ENCODE data around the gene LDAH. TPM values are rescaled to one million over a fixed set of nuclear protein-coding genes. Genes with fewer than 3 reads are reported as not detected.
A peak's percentile ranks its signal among the peaks of the same experiment; 100 is the strongest.

The LDAH gene
- total RNA-seq, 1 experiment from 2014 or later: 15.2 TPM

DNA sequence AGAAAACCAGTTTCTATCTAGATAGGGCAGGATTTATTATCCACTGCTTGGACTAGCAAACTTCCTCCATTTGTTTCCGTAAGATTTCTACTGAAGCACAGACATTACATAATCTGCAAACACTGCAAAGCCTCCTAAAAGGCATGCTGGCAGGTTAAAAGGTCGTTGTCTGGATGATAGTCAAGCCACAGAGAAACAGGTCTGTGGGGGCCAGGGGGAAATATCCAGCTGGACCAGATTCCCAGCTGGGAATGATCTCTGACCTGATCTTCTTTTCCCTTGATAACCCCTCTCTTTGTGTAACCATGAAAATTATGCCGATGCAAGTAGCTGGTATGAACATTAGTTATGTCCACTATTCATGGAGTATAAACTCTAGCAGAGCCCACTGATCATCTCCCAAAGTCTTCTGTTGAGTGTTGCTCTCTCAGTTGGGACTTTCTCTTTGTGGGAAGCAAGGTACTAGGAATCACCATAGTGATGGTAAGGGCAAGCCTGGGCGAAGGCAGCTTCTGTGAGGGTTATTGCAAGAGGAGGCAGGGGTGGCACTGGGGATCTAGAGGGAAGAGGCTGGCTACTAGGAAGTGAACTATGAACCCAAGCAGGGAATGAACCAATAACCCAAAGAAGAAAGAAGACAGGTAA is 94.7 kb downstream of the LDAH start:
- no CpG with 5 or more reads among the region's 4 CpGs for whole genome bisulfite sequencing (ENCODE audit: extremely low coverage, insufficient read length, low lambda C conversion rate)
- no peak for TF ChIP-seq CTCF (conservative IDR thresholded peaks at IDR 0.05)

More for the DNA sequence above, 94.7 kb downstream of the LDAH start:
- Histone ChIP-seq H3K9me3 (ENCODE audit: control insufficient read depth, low read depth, low read length) (no peaks in the 10 kb centered on the region), H3K4me2 (ENCODE audit: insufficient read depth, insufficient read length, low read length) (no peak overlapping the region), H3T11ph (ENCODE audit: low read length) (no peak overlapping the region), H4K5ac (ENCODE audit: insufficient read length, low read depth, low read length) (no peak overlapping the region), H4K91ac (ENCODE audit: insufficient read length, low read depth, low read length) (no peak overlapping the region), H3K56ac (ENCODE audit: insufficient read length, low read depth, low read length) (no peak overlapping the region), H3K27ac (ENCODE audit: insufficient read length, low read depth, low read length) (no peak overlapping the region), H3K23me2 (ENCODE audit: insufficient read length, low read depth, low read length, poor library complexity, severe bottlenecking) (no peaks in the 10 kb centered on the region), H3K27me3 (ENCODE audit: insufficient read depth, low read length) (no peaks in the 10 kb centered on the region), H2BK120ac (ENCODE audit: low read depth, low read length, poor library complexity, severe bottlenecking) (no peak overlapping the region), H2BK5ac (ENCODE audit: insufficient read length, low read length) (no peak overlapping the region), H3K4me1 (ENCODE audit: insufficient read depth, low read length) (no peaks in the 10 kb centered on the region), H3K79me2 (ENCODE audit: insufficient read depth, low read length) (no peaks in the 10 kb centered on the region), H2BK12ac (ENCODE audit: insufficient read length, low read depth, low read length) (no peak overlapping the region), H3K4ac (ENCODE audit: low read depth, low read length) (no peak overlapping the region), H2BK20ac (ENCODE audit: low read depth, low read length, poor library complexity, severe bottlenecking) (no peak overlapping the region), H2AK5ac (ENCODE audit: insufficient read length, low read length) (no peak overlapping the region), H2BK15ac (ENCODE audit: low read depth, low read length) (no peak overlapping the region), H4K8ac (replicated peaks; ENCODE audit: insufficient read length, low read depth, low read length) (no peak overlapping the region), H3K18ac (ENCODE audit: insufficient read length, low read depth, low read length) (no peak overlapping the region), H3K23ac (ENCODE audit: insufficient read length, low read depth, low read length) (no peak overlapping the region), H2AFZ (ENCODE audit: low read length) (no peak overlapping the region), H4K20me1 (ENCODE audit: control insufficient read depth, insufficient read depth, insufficient read length) (no peaks in the 10 kb centered on the region), H3K9ac (ENCODE audit: extremely low read depth, insufficient read length, low read length) (no peak overlapping the region), H3K14ac (ENCODE audit: insufficient read depth, low read length) (no peak overlapping the region), H3K79me1 (ENCODE audit: insufficient read depth, low read depth, low read length, poor library complexity, severe bottlenecking) (peaks cover 3% of the 10 kb centered on the region)
- H3K36me3 Mint-ChIP-seq (ENCODE audit: insufficient read depth in 1 of 3, low read depth in 3 of 3): no peaks in the 10 kb centered on the region; a peak in 1 of 7 replicates
- no peaks in the 10 kb centered on the region for H3K9me3 Mint-ChIP-seq
- peaks cover 0 to 4% of the 10 kb centered on the region in 2 experiments; a peak in 2 of 4 replicates for H3K4me1 Mint-ChIP-seq
- peak overlapping the region in 2 of 3 experiments; percentile 33 to 42; a peak in 2 of 7 replicates for H3K27ac Mint-ChIP-seq
- DNase-seq: no peak
- H3K4me3 Mint-ChIP-seq: no peak overlapping the region
- no peaks in the 10 kb centered on the region for H3K27me3 Mint-ChIP-seq (ENCODE audit: low read depth)
